H1 (cell line): ENCODE measurements around the gene HTR3D. TPM values are rescaled to one million over a fixed set of nuclear protein-coding genes. Genes with fewer than 3 reads are reported as not detected.

Experiments
- ATF3 ChIP-seq: IDR thresholded peaks from 2 replicates; pipeline ENCODE4 v1.6.1; 2011; ENCODE audit warnings: low read depth, mild to moderate bottlenecking, low read length; ENCODE audit not compliant: insufficient read depth
- BACH1 ChIP-seq: IDR thresholded peaks from 2 replicates; pipeline ENCODE4 v1.6.1; 2012; ENCODE audit warnings: low read length, improper control_type of control experiment
- BRCA1 ChIP-seq: IDR thresholded peaks from 2 replicates; pipeline ENCODE4 v1.6.1; 2012; ENCODE audit warnings: low read depth, low read length, improper control_type of control experiment
- CEBPB ChIP-seq: IDR thresholded peaks from 2 replicates; pipeline ENCODE4 v1.6.1; 2012; ENCODE audit warnings: low read depth, low read length
- CHD2 ChIP-seq: IDR thresholded peaks from 2 replicates; pipeline ENCODE4 v1.6.1; 2012; ENCODE audit warnings: low read length, improper control_type of control experiment
- CREB1 ChIP-seq: IDR thresholded peaks from 2 replicates; pipeline ENCODE4 v1.6.1; 2012; ENCODE audit warnings: inconsistent platforms
- CTBP2 ChIP-seq: IDR thresholded peaks from 2 replicates; pipeline ENCODE4 v1.7.0; 2011; ENCODE audit warnings: borderline replicate concordance, mild to moderate bottlenecking, moderate library complexity, mixed read lengths, low read length; ENCODE audit not compliant: insufficient read depth, insufficient read length
- FOSL1 ChIP-seq: IDR thresholded peaks from 2 replicates; pipeline ENCODE4 v1.6.1; 2011; ENCODE audit warnings: mild to moderate bottlenecking, low read depth, low read length, moderate library complexity; ENCODE audit not compliant: insufficient read depth
- GABPA ChIP-seq: IDR thresholded peaks from 2 replicates; pipeline ENCODE4 v1.6.1; 2011; ENCODE audit warnings: mild to moderate bottlenecking, low read length, moderate library complexity, borderline replicate concordance; ENCODE audit not compliant: insufficient read depth
- JUND ChIP-seq: IDR thresholded peaks from 2 replicates; pipeline ENCODE4 v1.6.1; 2011; ENCODE audit warnings: mild to moderate bottlenecking, improper control_type of control experiment, low read length
- KDM1A ChIP-seq: fragments of 200-600, 300-600 bp; sonication (generic); IDR thresholded peaks from 2 replicates; pipeline ENCODE4 v1.7.1; 2016; ENCODE audit warnings: mild to moderate bottlenecking, low read length, borderline replicate concordance
- MAX ChIP-seq: IDR thresholded peaks from 2 replicates; pipeline ENCODE4 v1.6.1; 2012; ENCODE audit warnings: inconsistent platforms
- NRF1 ChIP-seq: IDR thresholded peaks from 2 replicates; pipeline ENCODE4 v1.6.1; 2011; ENCODE audit warnings: mild to moderate bottlenecking, low read depth, low read length, improper control_type of control experiment
- POLR2AphosphoS5 ChIP-seq: IDR thresholded peaks from 2 replicates; pipeline ENCODE4 v1.6.1; 2011; ENCODE audit warnings: low read depth, low read length
- RAD21 ChIP-seq, 2 experiments: IDR thresholded peaks in 1 of 2; conservative IDR thresholded peaks in 1 of 2; 2 replicates each; pipeline ENCODE4 v1.6.1; 2011; ENCODE audit warnings: low read depth in 2 of 2, low read length in 2 of 2, improper control_type of control experiment in 1 of 2, inconsistent platforms in 1 of 2, mild to moderate bottlenecking in 1 of 2, moderate library complexity in 1 of 2
- RBBP5 ChIP-seq: IDR thresholded peaks from 2 replicates; pipeline ENCODE4 v1.7.1; 2012; ENCODE audit warnings: low read depth, mild to moderate bottlenecking, inconsistent platforms, low read length, moderate library complexity, borderline replicate concordance
- RFX5 ChIP-seq: IDR thresholded peaks from 2 replicates; pipeline ENCODE4 v1.6.1; 2011; ENCODE audit warnings: low read depth, low read length, improper control_type of control experiment, borderline replicate concordance
- SIN3A ChIP-seq, 2 experiments: IDR thresholded peaks in 1 of 2; conservative IDR thresholded peaks in 1 of 2; 2 replicates each; pipeline ENCODE4 v1.6.1; 2011 to 2012; ENCODE audit warnings: low read length in 2 of 2, improper control_type of control experiment in 1 of 2, low read depth in 1 of 2, mild to moderate bottlenecking in 1 of 2
- SIRT6 ChIP-seq: IDR thresholded peaks from one replicate; pipeline ENCODE4 v1.7.1; 2012; ENCODE audit warnings: low read length, inconsistent platforms
- SP4 ChIP-seq: IDR thresholded peaks from 2 replicates; pipeline ENCODE4 v1.6.1; 2012; ENCODE audit warnings: low read length, inconsistent platforms
- SRF ChIP-seq: IDR thresholded peaks from 2 replicates; pipeline ENCODE4 v1.6.1; 2011; ENCODE audit warnings: mild to moderate bottlenecking, low read depth, low read length, moderate library complexity
- SUZ12 ChIP-seq: fragments of 200-600 bp; sonication (generic); IDR thresholded peaks from 2 replicates; pipeline ENCODE4 v1.6.1; 2012; ENCODE audit warnings: mild to moderate bottlenecking, inconsistent platforms, low read length, moderate library complexity, mixed read lengths
- TEAD4 ChIP-seq: IDR thresholded peaks from 2 replicates; pipeline ENCODE4 v1.6.1; 2012; ENCODE audit warnings: low read depth, low read length, inconsistent platforms, mixed read lengths
- ZNF274 ChIP-seq: IDR thresholded peaks from 2 replicates; pipeline ENCODE4 v1.7.0; 2012; ENCODE audit warnings: low read length, borderline replicate concordance; ENCODE audit errors: extremely low read depth
- polyA plus RNA-seq, 7 experiments: library from polyadenylated mRNA; depleted of rRNA in 3 of 7; stranded (reverse) in 5 of 7; unstranded in 2 of 7; fragments of >200 nt in 5 of 7; fragments of 200-250 nt in 2 of 7; gene quantifications; 1 replicate in 5 of 7; 2 replicates in 1 of 7; 4 replicates in 1 of 7; pipeline versions ENCODE4 v1.2.1 to v1.2.3, GENCODE V29; 2011 to 2013; ENCODE audit warnings: missing spikeins in 2 of 7, mixed read lengths in 2 of 7
- total RNA-seq: library from RNA; stranded (reverse); fragmentation: NEBNext Ultra II Directional; extraction: Animal tissue kit (Norgen Biotek cat#: 25700); gene quantifications from 2 replicates; pipeline ENCODE4 v1.2.1, GENCODE V29; 2021

The HTR3D gene
- total and polyA plus RNA-seq, 2 of the 8 experiments (the other 6 are each of a cell fraction or from before 2014, with no cell fraction given), result not detected

GRCh38 chr3:184016811-184017671, 14.5 kb upstream of the HTR3D start (continued):
- no peak for TF ChIP-seq CTBP2
- TF ChIP-seq SIRT6, result no peak
- no peak for TF ChIP-seq GABPA
- TF ChIP-seq FOSL1, result no peak
- TF ChIP-seq BRCA1, result no peak
- TF ChIP-seq SUZ12, result no peak
- peak; percentile 39 to 68 for TF ChIP-seq RAD21 (IDR thresholded peaks at IDR 0.05 in 1 of 2, conservative IDR thresholded peaks at IDR 0.05 in 1 of 2; ENCODE audit: low read depth in 2 of 2, low read length in 2 of 2)
- TF ChIP-seq CEBPB, result no peak
- TF ChIP-seq SIN3A (conservative IDR thresholded peaks at IDR 0.05 in 1 of 2, IDR thresholded peaks at IDR 0.05 in 1 of 2; ENCODE audit: low read depth in 1 of 2, low read length in 2 of 2), result 0 out of 4 replicates have a peak, but pooled peaks of 1 of the 2 experiments have one; percentile 30
- no peak for TF ChIP-seq TEAD4
- no peak for TF ChIP-seq SP4
- peak; percentile 43; the same call in 1 of the 2 replicates for TF ChIP-seq CREB1
- TF ChIP-seq NRF1, result no peak
- no peak for TF ChIP-seq ATF3
- TF ChIP-seq BACH1, result peak; percentile 59; the same call in 1 of the 2 replicates
- TF ChIP-seq RFX5, result no peak
- TF ChIP-seq ZNF274, result no peak
- no peak for TF ChIP-seq CHD2
- TF ChIP-seq POLR2AphosphoS5, result no peak
- TF ChIP-seq RBBP5, result no peak
- no peak for TF ChIP-seq MAX
- TF ChIP-seq JUND, result no peak
- TF ChIP-seq KDM1A, result peak; percentile 85
- TF ChIP-seq SRF, result no peak
